BJ (cell line): Measurements from ENCODE around the gene RBMS3. TPM values are rescaled to one million over a fixed set of nuclear protein-coding genes. Genes with fewer than 3 reads are reported as not detected.
"Not testable (repeated sequence)": the region's sequence is repeated elsewhere in the genome, so short reads cannot be mapped to it uniquely, and the experiment has no call there.

Experiments
- CTCF ChIA-PET: fragments of 350-600 bp; formaldehyde crosslinking; extraction: SDS; loops from one replicate; lab custom pipeline; 2021; ENCODE audit warnings: antibody characterized with exemption, inconsistent platforms; lab: Yijun Ruan, JAX
- POLR2A ChIA-PET: fragments of 300-600 bp; sonication (Branson Sonifier 250); formaldehyde crosslinking; extraction: SDS; loops from one replicate; lab custom pipeline; 2021; ENCODE audit warnings: antibody characterized with exemption; lab: Charles Lee
- DNase-seq: peaks from one replicate; pipeline ENCODE4 v3.0.0-alpha.2; 2011; ENCODE audit warnings: low read depth
- H3K27me3 ChIP-seq: 2 replicates; pipeline ENCODE4 v1.6.0; 2011; ENCODE audit warnings: low read length; ENCODE audit not compliant: control insufficient read depth, insufficient read depth
- H3K36me3 ChIP-seq: 2 replicates; pipeline ENCODE4 v1.5.1; 2011; ENCODE audit warnings: low read length; ENCODE audit not compliant: control insufficient read depth, insufficient read depth
- H3K4me3 ChIP-seq: 2 replicates; pipeline ENCODE4 v1.5.1; 2011; ENCODE audit warnings: low read depth, mild to moderate bottlenecking, control low read depth, low read length
- CTCF ChIP-seq: IDR thresholded peaks from 2 replicates; pipeline ENCODE4 v1.5.1; 2011; ENCODE audit warnings: low read depth, mild to moderate bottlenecking, control low read depth, inconsistent platforms, low read length, moderate library complexity; ENCODE audit not compliant: insufficient read depth
- polyA plus RNA-seq: library from polyadenylated mRNA; depleted of rRNA; stranded (reverse); fragments of >200 nt; gene quantifications from 2 replicates; pipeline ENCODE4 v1.2.3, GENCODE V29; 2011

RBMS3 gene
- polyA plus RNA-seq, 1 experiment: 14.5 TPM

GRCh38 chr3:29521751-29522150, 240.9 kb downstream of the RBMS3 start:
- no peak for TF ChIP-seq CTCF
- Histone ChIP-seq H3K4me3 (no peak overlapping the region), H3K36me3 (no peaks in the 10 kb centered on the region; the same call in 1 of the 2 replicates), H3K27me3 (no peaks in the 10 kb centered on the region)
- ChIA-PET POLR2A (interaction anchor here (0.5 kb wide), 1 partner anchor 552 kb away, joined by 3 read pairs; no protein-coding TSS in a partner anchor), CTCF (interaction anchor here (1.0 kb wide), 1 partner anchor 9 kb away, joined by 3 read pairs; no protein-coding TSS in a partner anchor)
- DNase-seq: no peak

- CTCF ChIA-PET: interaction anchor here (0.6 kb wide), 1 partner anchor 1029 kb away, joined by 3 read pairs; no protein-coding TSS in a partner anchor
- H3K36me3 ChIP-seq, POLR2A ChIA-PET, H3K27me3 ChIP-seq, DNase-seq, H3K4me3 ChIP-seq: not testable (repeated sequence)
Measured at GRCh38 chr3:29524433-29524832, 243.6 kb downstream of the RBMS3 start.

DNA sequence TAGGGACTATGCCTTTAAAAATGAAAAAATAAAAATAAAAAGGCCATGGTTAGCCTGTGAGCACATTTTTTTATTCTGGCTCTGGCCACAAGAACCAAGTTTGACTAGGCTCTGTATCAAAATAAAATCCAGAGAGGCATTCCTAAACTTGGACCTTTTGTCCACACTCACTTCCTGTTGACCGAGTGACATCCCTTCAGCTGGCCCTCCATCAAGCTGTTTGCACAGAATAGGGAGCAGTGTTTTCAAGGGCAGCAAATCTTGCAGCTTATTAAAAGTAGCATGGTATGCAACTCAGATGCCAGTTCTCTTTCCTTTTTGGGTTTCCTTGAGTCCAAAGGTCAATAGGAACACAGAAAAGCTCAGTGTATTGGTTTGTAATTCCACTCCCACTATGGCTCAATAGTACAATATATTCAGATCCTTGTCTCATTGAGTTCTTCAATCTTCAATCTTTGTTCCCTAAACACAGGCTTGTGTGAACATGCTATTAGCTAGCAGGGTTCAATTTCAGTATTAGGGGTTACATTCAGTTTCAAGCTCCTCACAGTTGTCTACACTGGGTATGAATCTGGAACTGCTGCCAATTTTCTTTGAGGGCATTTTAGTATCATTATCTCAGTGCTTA, 244.5 kb downstream of the RBMS3 start:
- CTCF ChIA-PET: interaction anchor here (1.6 kb wide), 1 partner anchor 10 kb away, joined by 3 read pairs; no protein-coding TSS in a partner anchor
- H3K4me3 ChIP-seq: no peak overlapping the region
- H3K36me3 ChIP-seq: no peaks in the 10 kb centered on the region; the same call in none of the 2 replicates
- POLR2A ChIA-PET: interaction anchor here (0.6 kb wide), 1 partner anchor 244 kb away, joined by 6 read pairs; no protein-coding TSS in a partner anchor
- H3K27me3 ChIP-seq: no peaks in the 10 kb centered on the region
- DNase-seq: peak; percentile 15
- no peak for TF ChIP-seq CTCF

DNA sequence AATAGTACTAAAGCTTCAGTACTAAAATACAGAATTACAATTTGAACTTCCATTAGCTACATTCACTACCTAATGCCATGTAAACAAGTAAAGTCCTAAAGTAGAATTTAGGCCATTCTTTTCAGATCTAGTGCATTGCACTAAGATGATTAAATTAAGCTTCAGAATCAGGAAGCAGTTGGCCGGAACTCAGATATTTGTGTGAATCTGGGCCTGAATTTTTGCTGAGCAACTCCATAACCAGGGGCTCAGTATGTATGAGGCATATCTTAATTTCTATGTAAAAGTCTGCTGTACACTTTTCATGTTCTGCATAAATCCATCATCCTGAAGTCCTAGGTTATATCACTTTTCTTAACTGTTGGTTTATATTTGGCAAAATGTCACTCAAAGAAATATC, 246.4 kb downstream of the RBMS3 start:
- no peaks in the 10 kb centered on the region; the same call in none of the 2 replicates for H3K36me3 ChIP-seq
- H3K4me3 ChIP-seq: no peak overlapping the region
- H3K27me3 ChIP-seq: no peaks in the 10 kb centered on the region
- ChIA-PET CTCF (interaction anchor here (1.6 kb wide), 1 partner anchor 12 kb away, joined by 3 read pairs; no protein-coding TSS in a partner anchor), POLR2A (interaction anchor here (0.6 kb wide), 1 partner anchor 100 kb away, joined by 3 read pairs; no protein-coding TSS in a partner anchor)
- no peak for TF ChIP-seq CTCF
- no peak for DNase-seq

GRCh38 chr3:29531644-29532043, 250.8 kb downstream of the RBMS3 start:
- DNase-seq: no peak
- TF ChIP-seq CTCF: no peak
- Histone ChIP-seq H3K36me3 (no peaks in the 10 kb centered on the region; the same call in 1 of the 2 replicates), H3K27me3 (no peaks in the 10 kb centered on the region), H3K4me3 (no peak overlapping the region)
- ChIA-PET POLR2A (no interaction called here), CTCF (no interaction called here)
